IMR-90 (cell line): ENCODE results near the gene GMPR. TPM values are rescaled to one million over a fixed set of nuclear protein-coding genes. Genes with fewer than 3 reads are reported as not detected.
"Not testable (repeated sequence)": the region's sequence is repeated elsewhere in the genome, so short reads cannot be mapped to it uniquely, and the experiment has no call there.

ENCODE experiments used
- ATAC-seq: fragments of 200-7000 bp; cut with Tn5 transposase; 2 replicates; pipeline ENCODE4 v1.9.1; 2020; ENCODE audit warnings: low read depth, mild to moderate bottlenecking, moderate library complexity
- BruUV-seq: library from RNA; stranded (reverse); fragments of 400-500 nt; replicated peaks from 2 replicates; lab custom pipeline; 2021; lab: Mats Ljungman, UMichigan
- CTCF ChIA-PET: fragments of 300-600 bp; formaldehyde crosslinking; extraction: SDS; loops from one replicate; lab custom pipeline; 2021; ENCODE audit warnings: antibody characterized with exemption; lab: Yijun Ruan, JAX
- POLR2A ChIA-PET: fragments of 300-600 bp; sonication (Branson Sonifier 250); formaldehyde crosslinking; loops from one replicate; lab custom pipeline; 2022; ENCODE audit warnings: antibody characterized with exemption; ENCODE audit not compliant: unreplicated experiment; lab: Charles Lee
- DNase-seq: peaks from one replicate; pipeline ENCODE4 v3.0.0; 2013
- H2AFZ ChIP-seq: replicated peaks from 2 replicates; pipeline ENCODE3; 2013; ENCODE audit warnings: low read length, mild to moderate bottlenecking; ENCODE audit not compliant: poor library complexity
- H2AK5ac ChIP-seq: 2 replicates; pipeline ENCODE4 v1.6.1; 2013; ENCODE audit warnings: low read depth, low read length, inconsistent platforms
- H2AK9ac ChIP-seq: replicated peaks from 2 replicates; pipeline ENCODE3; 2013; ENCODE audit warnings: mild to moderate bottlenecking, low read depth, low read length, moderate library complexity; ENCODE audit not compliant: poor library complexity
- H2BK120ac ChIP-seq: 2 replicates; pipeline ENCODE4 v1.6.1; 2013; ENCODE audit warnings: low read depth, low read length, inconsistent platforms
- H2BK15ac ChIP-seq: 3 replicates; pipeline ENCODE4 v1.6.1; 2013; ENCODE audit warnings: low read depth, low read length, inconsistent platforms
- H2BK20ac ChIP-seq: 2 replicates; pipeline ENCODE4 v1.6.1; 2013; ENCODE audit warnings: low read depth, mild to moderate bottlenecking, inconsistent platforms, low read length, moderate library complexity
- H2BK5ac ChIP-seq: 2 replicates; pipeline ENCODE4 v1.6.1; 2013; ENCODE audit warnings: mild to moderate bottlenecking, low read depth, low read length, inconsistent platforms; ENCODE audit not compliant: poor library complexity, severe bottlenecking
- H3K14ac ChIP-seq: replicated peaks from 2 replicates; pipeline ENCODE4 v1.6.1; 2013; ENCODE audit warnings: low read depth, low read length, inconsistent platforms
- H3K18ac ChIP-seq: 2 replicates; pipeline ENCODE4 v1.6.1; 2013; ENCODE audit warnings: low read depth, low read length, control low read depth
- H3K23ac ChIP-seq: 2 replicates; pipeline ENCODE4 v1.6.1; 2013; ENCODE audit warnings: low read depth, low read length, inconsistent platforms
- H3K27ac ChIP-seq: 2 replicates; pipeline ENCODE4 v1.5.1; 2013; ENCODE audit warnings: mild to moderate bottlenecking, control low read depth, low read length; ENCODE audit not compliant: insufficient read depth
- H3K27me3 ChIP-seq: 2 replicates; pipeline ENCODE4 v1.6.1; 2013; ENCODE audit warnings: low read length; ENCODE audit not compliant: control insufficient read depth, insufficient read depth
- H3K36me3 ChIP-seq: 2 replicates; pipeline ENCODE4 v1.6.1; 2013; ENCODE audit warnings: low read length, mixed read lengths; ENCODE audit not compliant: control insufficient read depth, insufficient read depth
- H3K4ac ChIP-seq: 2 replicates; pipeline ENCODE4 v1.6.1; 2013; ENCODE audit warnings: low read depth, low read length, inconsistent platforms
- H3K4me1 ChIP-seq: 2 replicates; pipeline ENCODE4 v1.6.1; 2013; ENCODE audit warnings: low read length, mixed read lengths; ENCODE audit not compliant: control insufficient read depth, insufficient read depth
- H3K4me2 ChIP-seq: 2 replicates; pipeline ENCODE4 v1.6.1; 2013; ENCODE audit warnings: low read depth, mild to moderate bottlenecking, control low read depth, low read length, moderate library complexity
- H3K4me3 ChIP-seq: 2 replicates; pipeline ENCODE4 v1.5.1; 2013; ENCODE audit warnings: low read depth, mild to moderate bottlenecking, control low read depth, low read length, moderate library complexity; ENCODE audit not compliant: insufficient read depth
- H3K56ac ChIP-seq: 2 replicates; pipeline ENCODE4 v1.6.1; 2013; ENCODE audit warnings: low read length, inconsistent platforms; ENCODE audit not compliant: insufficient read depth; ENCODE audit errors: extremely low read depth
- H3K79me1 ChIP-seq, 2 experiments: 2 replicates each; pipeline ENCODE4 v1.6.1; 2013; ENCODE audit warnings: low read length in 2 of 2, inconsistent platforms in 1 of 2, low read depth in 1 of 2
- H3K9ac ChIP-seq: 2 replicates; pipeline ENCODE4 v1.6.1; 2013; ENCODE audit warnings: low read depth, low read length, control low read depth
- H3K9me1 ChIP-seq: 2 replicates; pipeline ENCODE4 v1.6.1; 2013; ENCODE audit warnings: low read length, inconsistent platforms; ENCODE audit not compliant: insufficient read depth
- H3K9me3 ChIP-seq: 2 replicates; pipeline ENCODE4 v1.6.1; 2013; ENCODE audit warnings: low read length; ENCODE audit not compliant: control insufficient read depth, insufficient read depth
- H4K20me1 ChIP-seq: 2 replicates; pipeline ENCODE4 v1.6.1; 2013; ENCODE audit warnings: low read length, inconsistent platforms; ENCODE audit not compliant: insufficient read depth
- H4K5ac ChIP-seq: 2 replicates; pipeline ENCODE4 v1.6.1; 2013; ENCODE audit warnings: mild to moderate bottlenecking, low read depth, low read length, control low read depth
- H4K8ac ChIP-seq, 2 experiments: 2 replicates each; pipeline ENCODE4 v1.6.1; 2013; ENCODE audit warnings: low read depth in 2 of 2, low read length in 2 of 2, control low read depth in 1 of 2, inconsistent platforms in 1 of 2
- H4K91ac ChIP-seq: 2 replicates; pipeline ENCODE4 v1.6.1; 2013; ENCODE audit warnings: low read depth, low read length, inconsistent platforms; ENCODE audit not compliant: insufficient read depth
- WGBS, 2 experiments: methylation state at CpG; one replicate each; pipeline versions ENCODE4 v1.1.5 to v1.1.7; 2013; ENCODE audit warnings: missing lambda C conversion rate in 2 of 2; ENCODE audit not compliant: insufficient read length in 1 of 2; ENCODE audit errors: extremely low coverage in 2 of 2; 5-methylcytosine and 5-hydroxymethylcytosine counted together
- dilution Hi-C: fragments of 300-500 bp; cut with HindIII; formaldehyde crosslinking; loops from one replicate; pipeline ENCODE4 v1.14.3; 2018; ENCODE audit warnings: low sequenced_read_pairs; ENCODE audit not compliant: unreplicated experiment
- in situ Hi-C: fragments of 300-500 bp; cut with MboI; formaldehyde crosslinking; loops from 3 replicates; pipeline ENCODE4 v1.14.3; 2019; ENCODE audit warnings: low sequenced_read_pairs, inconsistent platforms, mixed read lengths
- intact Hi-C: fragments of 100-400 bp; cut with micrococcal nuclease; formaldehyde crosslinking; loops from 2 replicates; pipeline ENCODE4 v1.10.0; 2022
- polyA plus RNA-seq, 3 experiments: library from polyadenylated mRNA; depleted of rRNA; stranded (reverse); fragments of >200 nt; gene quantifications; 2 replicates each; pipeline ENCODE4 v1.2.3, GENCODE V29; 2012; ENCODE audit warnings: low replicate concordance in 1 of 3
- total RNA-seq: library from RNA; depleted of rRNA; stranded (reverse); fragments of >200 nt; gene quantifications from 2 replicates; pipeline ENCODE4 v1.2.3, GENCODE V29; 2012

GMPR gene
- total and polyA plus RNA-seq, 2 of the 4 experiments (the other 2 are of a cell fraction), result 6.3 to 8.6 TPM

DNA sequence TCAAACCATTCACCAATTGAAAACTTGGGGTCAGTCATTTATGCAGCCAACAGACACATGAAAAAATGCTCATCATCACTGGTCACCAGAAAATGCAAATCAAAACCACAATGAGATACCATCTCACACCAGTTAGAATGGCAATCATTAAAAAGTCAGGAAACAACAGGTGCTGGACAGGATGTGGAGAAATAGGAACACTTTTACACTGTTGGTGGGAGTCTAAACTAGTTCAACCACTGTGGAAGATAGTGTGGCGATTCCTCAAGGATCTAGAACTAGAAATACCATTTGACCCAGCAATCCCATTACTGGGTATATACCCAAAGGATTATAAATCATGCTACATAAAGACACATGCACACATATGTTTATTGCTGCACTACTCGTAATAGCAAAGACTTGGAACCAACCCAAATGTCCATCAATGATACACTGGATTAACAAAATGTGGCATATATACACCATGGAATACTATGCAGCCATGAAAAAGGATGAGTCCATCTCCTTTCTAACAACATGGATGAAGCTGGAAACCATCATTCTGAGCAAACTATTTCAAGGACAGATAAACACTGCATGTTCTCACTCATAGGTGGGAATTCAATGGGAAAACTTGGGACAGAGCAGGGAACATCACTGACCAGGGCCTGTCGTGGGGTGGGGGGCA lies 13.2 kb upstream of the GMPR start:
- H3K9me1 ChIP-seq, H4K5ac ChIP-seq, H2BK120ac ChIP-seq, CTCF ChIA-PET, ATAC-seq, H3K4me3 ChIP-seq, H2BK15ac ChIP-seq, H4K91ac ChIP-seq, H2BK5ac ChIP-seq, H3K4ac ChIP-seq, BruUV-seq, H4K8ac ChIP-seq, DNase-seq, POLR2A ChIA-PET, H2BK20ac ChIP-seq, H3K36me3 ChIP-seq, intact Hi-C loops, H3K23ac ChIP-seq, H2AK5ac ChIP-seq, H3K9ac ChIP-seq, H3K4me1 ChIP-seq, H3K27me3 ChIP-seq, H4K20me1 ChIP-seq, H3K79me1 ChIP-seq, in situ Hi-C loops, H3K18ac ChIP-seq, H3K27ac ChIP-seq, H3K4me2 ChIP-seq, H3K9me3 ChIP-seq, H2AK9ac ChIP-seq, H2AFZ ChIP-seq, H3K14ac ChIP-seq, dilution Hi-C loops, H3K56ac ChIP-seq: not testable (repeated sequence)
- WGBS, 2 experiments, result no CpG with 5 or more reads among the region's 3 CpGs

DNA sequence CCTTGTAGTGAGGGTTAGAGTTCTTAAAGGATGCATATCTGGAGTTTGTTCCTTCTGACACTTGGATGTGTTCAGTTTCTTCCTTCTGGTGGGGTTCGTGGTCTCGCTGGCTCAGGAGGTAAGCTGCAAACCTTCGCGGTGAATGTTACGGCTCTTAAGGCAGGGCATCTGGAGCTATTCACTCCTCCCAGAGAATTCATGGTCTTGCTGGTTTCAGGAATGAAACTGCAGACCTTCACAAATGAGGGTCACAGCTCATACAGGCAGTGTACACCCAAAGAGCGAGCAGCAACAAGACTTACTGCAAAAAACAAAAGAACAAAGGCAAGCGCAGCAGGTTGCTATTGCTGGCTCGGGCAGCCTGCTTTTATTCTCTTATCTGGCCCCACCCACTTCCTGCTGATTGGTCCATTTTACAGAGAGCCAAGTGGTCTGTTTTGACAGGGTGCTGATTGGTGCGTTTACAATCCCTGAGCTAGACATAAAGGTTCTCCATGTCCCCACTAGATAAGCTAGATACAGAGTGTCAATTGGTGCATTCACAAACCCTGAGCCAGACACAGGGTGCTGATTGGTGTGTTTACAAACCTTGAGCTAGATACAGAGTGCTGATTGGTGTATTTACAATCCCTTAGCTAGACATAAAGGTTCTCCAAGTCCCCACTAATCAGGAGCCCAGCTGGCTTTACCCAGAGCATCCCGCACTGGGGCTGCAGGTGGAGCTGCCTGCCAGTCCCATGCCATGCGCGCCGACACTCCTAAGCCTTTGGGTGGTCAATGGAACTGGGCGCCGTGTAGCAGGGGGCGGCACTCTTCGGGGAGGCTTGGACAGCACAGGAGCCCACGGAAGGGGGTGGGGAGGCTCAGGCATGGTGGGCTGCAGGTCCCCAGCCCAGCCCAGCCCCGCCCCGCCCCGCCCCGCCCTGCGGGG lies 12.0 kb upstream of the GMPR start:
- H3K14ac ChIP-seq, H3K4me3 ChIP-seq, CTCF ChIA-PET, H3K56ac ChIP-seq, H3K79me1 ChIP-seq, ATAC-seq, H3K9me1 ChIP-seq, H2BK20ac ChIP-seq, H2AK9ac ChIP-seq, H3K23ac ChIP-seq, intact Hi-C loops, H3K18ac ChIP-seq, H4K5ac ChIP-seq, H3K36me3 ChIP-seq, H2AK5ac ChIP-seq, H4K8ac ChIP-seq, H2AFZ ChIP-seq, H2BK5ac ChIP-seq, H3K27ac ChIP-seq, dilution Hi-C loops, H3K4me1 ChIP-seq, H4K91ac ChIP-seq, H3K4ac ChIP-seq, H3K9ac ChIP-seq, POLR2A ChIA-PET, BruUV-seq, H4K20me1 ChIP-seq, H2BK120ac ChIP-seq, H3K4me2 ChIP-seq, DNase-seq, in situ Hi-C loops, H3K9me3 ChIP-seq, H2BK15ac ChIP-seq: not testable (repeated sequence)
- peaks cover 15% of the 10 kb centered on the region for H3K27me3 ChIP-seq
- WGBS, 2 experiments, result 91% methylated on average over 9 of the region's 23 CpGs; no CpG with 5 or more reads in 1 of the 2 experiments
